ENCODE results near the gene FAM3D.

FAM3D gene

DNA sequence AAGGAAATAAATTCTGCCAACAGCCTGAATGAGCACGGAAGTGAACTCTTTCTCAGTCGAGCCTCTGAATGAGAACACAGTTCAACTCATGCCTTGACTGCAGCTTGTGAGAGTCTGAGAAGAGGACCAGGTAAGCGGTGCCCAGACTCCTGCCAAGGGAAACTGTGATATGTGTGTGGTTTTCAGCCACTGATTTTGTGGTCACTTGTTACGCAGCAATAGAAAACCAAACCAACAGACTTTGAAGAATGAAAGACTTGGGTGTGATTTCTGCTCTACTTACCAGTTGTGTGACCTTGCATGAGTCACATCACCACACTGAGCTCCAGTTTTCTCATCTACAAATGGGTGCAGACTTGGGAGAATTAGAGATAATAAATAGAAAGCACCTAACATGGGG is 58.8 kb downstream of the FAM3D start:
- H3K4me3 ChIP-seq (ENCODE audit: low read length in 2 of 2) = no peak overlapping the region
- H3K36me3 ChIP-seq (ENCODE audit: control insufficient read depth in 2 of 2, insufficient read depth in 2 of 2, low read length in 2 of 2) = no peaks in the 10 kb centered on the region
- H3K27me3 ChIP-seq (ENCODE audit: control insufficient read depth in 2 of 2, insufficient read depth in 2 of 2, low read length in 2 of 2) = no peaks in the 10 kb centered on the region
- H3K27ac ChIP-seq (ENCODE audit: low read depth in 2 of 2, low read length in 2 of 2) = no peak overlapping the region
- peaks cover 0 to 6% of the 10 kb centered on the region in 2 donors for H3K9me3 ChIP-seq (ENCODE audit: control insufficient read depth in 2 of 2, low read length in 2 of 2)
- no peak overlapping the region for H3K9ac ChIP-seq (ENCODE audit: low read depth in 1 of 2, low read length in 2 of 2)
- no peaks in the 10 kb centered on the region for H3K4me1 ChIP-seq (ENCODE audit: control insufficient read depth in 2 of 2, insufficient read depth in 2 of 2, low read length in 2 of 2)

DNA sequence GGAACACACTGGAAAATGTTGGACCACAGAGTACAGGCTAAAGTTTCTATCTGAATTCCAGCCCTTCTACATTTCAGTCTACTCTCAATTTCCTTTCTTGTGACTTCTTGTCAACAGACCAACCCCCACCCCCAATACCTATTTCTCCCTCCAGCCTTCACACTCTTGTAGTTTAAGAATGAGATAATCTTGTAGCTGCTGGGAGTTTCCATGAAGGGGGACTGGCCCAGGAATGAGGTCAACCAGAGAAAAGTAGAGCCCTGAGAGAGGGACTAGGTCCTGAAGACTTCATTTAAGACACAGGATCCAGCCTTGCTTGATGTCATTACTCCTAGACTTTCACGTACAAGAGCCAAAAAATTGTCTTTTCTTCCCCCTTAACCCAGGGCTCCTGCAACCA is 59.9 kb downstream of the FAM3D start:
- Histone ChIP-seq H3K4me1 (ENCODE audit: control insufficient read depth in 2 of 2, insufficient read depth in 2 of 2, low read length in 2 of 2) (no peaks in the 10 kb centered on the region), H3K9me3 (ENCODE audit: control insufficient read depth in 2 of 2, low read length in 2 of 2) (peaks cover 0 to 6% of the 10 kb centered on the region in 2 donors), H3K36me3 (ENCODE audit: control insufficient read depth in 2 of 2, insufficient read depth in 2 of 2, low read length in 2 of 2) (no peaks in the 10 kb centered on the region), H3K4me3 (ENCODE audit: low read length in 2 of 2) (no peak overlapping the region), H3K27ac (ENCODE audit: low read depth in 2 of 2, low read length in 2 of 2) (no peak overlapping the region), H3K9ac (ENCODE audit: low read depth in 1 of 2, low read length in 2 of 2) (no peak overlapping the region), H3K27me3 (ENCODE audit: control insufficient read depth in 2 of 2, insufficient read depth in 2 of 2, low read length in 2 of 2) (no peaks in the 10 kb centered on the region)

DNA sequence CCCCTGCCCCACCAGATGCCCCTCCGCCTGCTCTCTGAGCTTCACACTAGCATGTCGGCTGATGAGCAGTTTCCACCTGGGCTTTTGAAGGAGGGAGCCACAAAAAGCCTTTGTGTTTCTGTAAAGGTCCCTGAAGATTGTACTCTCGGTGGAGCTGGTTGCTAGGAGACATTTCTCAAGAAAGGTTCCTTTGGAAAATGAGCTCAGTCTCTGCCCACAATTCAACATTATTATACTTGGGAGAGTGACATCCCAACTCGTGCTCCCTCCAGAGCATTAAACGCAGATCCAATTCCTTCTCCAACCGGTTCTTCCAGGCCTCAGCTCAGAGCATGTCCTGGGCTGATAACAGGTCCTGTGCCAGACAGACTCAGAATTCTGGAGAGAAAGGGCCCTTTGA is 62.5 kb downstream of the FAM3D start:
- Histone ChIP-seq H3K4me1 (ENCODE audit: control insufficient read depth in 2 of 2, insufficient read depth in 2 of 2, low read length in 2 of 2) (no peaks in the 10 kb centered on the region), H3K36me3 (ENCODE audit: control insufficient read depth in 2 of 2, insufficient read depth in 2 of 2, low read length in 2 of 2) (no peaks in the 10 kb centered on the region), H3K9me3 (ENCODE audit: control insufficient read depth in 2 of 2, low read length in 2 of 2) (peaks cover 0 to 6% of the 10 kb centered on the region in 2 donors), H3K27ac (ENCODE audit: low read depth in 2 of 2, low read length in 2 of 2) (no peak overlapping the region), H3K4me3 (ENCODE audit: low read length in 2 of 2) (no peak overlapping the region), H3K27me3 (ENCODE audit: control insufficient read depth in 2 of 2, insufficient read depth in 2 of 2, low read length in 2 of 2) (no peaks in the 10 kb centered on the region), H3K9ac (ENCODE audit: low read depth in 1 of 2, low read length in 2 of 2) (no peak overlapping the region)

DNA sequence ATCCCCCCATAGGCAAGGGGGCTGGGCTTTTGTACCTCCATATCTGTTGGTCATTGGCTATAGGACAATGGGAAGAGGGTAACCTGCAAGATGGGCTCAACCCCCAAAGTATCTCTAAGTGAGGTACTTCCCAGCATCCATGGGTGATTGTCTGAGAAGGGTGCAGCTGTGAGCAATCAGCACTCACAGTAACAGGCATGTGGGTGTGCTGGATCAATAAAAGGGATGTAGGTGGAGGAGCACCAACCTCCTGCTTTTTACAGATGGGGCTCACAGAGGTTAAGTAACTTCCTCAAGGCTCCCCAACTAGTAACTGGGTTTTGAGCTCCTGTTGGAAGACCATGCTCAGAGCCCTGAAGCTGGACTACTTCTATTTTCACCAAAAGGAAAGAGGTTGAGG is 63.0 kb downstream of the FAM3D start:
- H3K9ac ChIP-seq (ENCODE audit: low read depth in 1 of 2, low read length in 2 of 2) = no peak overlapping the region
- H3K27ac ChIP-seq (ENCODE audit: low read depth in 2 of 2, low read length in 2 of 2) = no peak overlapping the region
- H3K4me3 ChIP-seq (ENCODE audit: low read length in 2 of 2) = no peak overlapping the region
- no peaks in the 10 kb centered on the region for H3K36me3 ChIP-seq (ENCODE audit: control insufficient read depth in 2 of 2, insufficient read depth in 2 of 2, low read length in 2 of 2)
- H3K9me3 ChIP-seq (ENCODE audit: control insufficient read depth in 2 of 2, low read length in 2 of 2) = peaks cover 0 to 6% of the 10 kb centered on the region in 2 donors
- no peaks in the 10 kb centered on the region for H3K27me3 ChIP-seq (ENCODE audit: control insufficient read depth in 2 of 2, insufficient read depth in 2 of 2, low read length in 2 of 2)
- no peaks in the 10 kb centered on the region for H3K4me1 ChIP-seq (ENCODE audit: control insufficient read depth in 2 of 2, insufficient read depth in 2 of 2, low read length in 2 of 2)

DNA sequence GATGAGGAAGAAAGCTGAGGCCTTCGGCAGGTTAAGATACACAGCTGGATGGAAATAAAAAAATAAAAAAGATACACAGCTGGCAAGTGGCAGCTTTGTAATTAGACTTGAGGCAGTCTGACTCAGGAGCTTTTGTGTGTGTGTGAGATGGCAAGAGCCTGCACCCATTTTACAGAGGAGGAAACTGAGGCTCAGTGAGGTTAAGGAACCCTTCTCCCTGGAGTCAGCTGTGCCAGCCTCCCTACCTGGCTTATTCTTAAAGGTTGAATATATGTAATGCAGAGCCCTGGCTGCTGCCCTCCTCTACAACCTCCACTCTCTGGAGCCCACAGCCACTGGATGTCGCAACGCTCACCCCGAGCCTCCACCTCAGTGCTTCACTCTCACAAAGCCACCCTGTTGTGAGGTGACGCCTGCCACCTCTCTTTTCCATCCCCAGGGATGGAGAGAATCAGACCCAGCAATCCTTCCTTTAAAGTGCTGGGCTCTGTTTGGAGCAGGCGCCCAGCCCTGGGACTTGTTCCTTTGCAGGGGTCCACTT is 68.7 kb downstream of the FAM3D start:
- no peaks in the 10 kb centered on the region for H3K9me3 ChIP-seq (ENCODE audit: control insufficient read depth in 2 of 2, low read length in 2 of 2)
- no peak overlapping the region for H3K9ac ChIP-seq (ENCODE audit: low read depth in 1 of 2, low read length in 2 of 2)
- H3K27me3 ChIP-seq (ENCODE audit: control insufficient read depth in 2 of 2, insufficient read depth in 2 of 2, low read length in 2 of 2) = no peaks in the 10 kb centered on the region
- no peaks in the 10 kb centered on the region for H3K36me3 ChIP-seq (ENCODE audit: control insufficient read depth in 2 of 2, insufficient read depth in 2 of 2, low read length in 2 of 2)
- no peaks in the 10 kb centered on the region for H3K4me1 ChIP-seq (ENCODE audit: control insufficient read depth in 2 of 2, insufficient read depth in 2 of 2, low read length in 2 of 2)
- no peak overlapping the region for H3K4me3 ChIP-seq (ENCODE audit: low read length in 2 of 2)
- H3K27ac ChIP-seq (ENCODE audit: low read depth in 2 of 2, low read length in 2 of 2) = no peak overlapping the region

DNA sequence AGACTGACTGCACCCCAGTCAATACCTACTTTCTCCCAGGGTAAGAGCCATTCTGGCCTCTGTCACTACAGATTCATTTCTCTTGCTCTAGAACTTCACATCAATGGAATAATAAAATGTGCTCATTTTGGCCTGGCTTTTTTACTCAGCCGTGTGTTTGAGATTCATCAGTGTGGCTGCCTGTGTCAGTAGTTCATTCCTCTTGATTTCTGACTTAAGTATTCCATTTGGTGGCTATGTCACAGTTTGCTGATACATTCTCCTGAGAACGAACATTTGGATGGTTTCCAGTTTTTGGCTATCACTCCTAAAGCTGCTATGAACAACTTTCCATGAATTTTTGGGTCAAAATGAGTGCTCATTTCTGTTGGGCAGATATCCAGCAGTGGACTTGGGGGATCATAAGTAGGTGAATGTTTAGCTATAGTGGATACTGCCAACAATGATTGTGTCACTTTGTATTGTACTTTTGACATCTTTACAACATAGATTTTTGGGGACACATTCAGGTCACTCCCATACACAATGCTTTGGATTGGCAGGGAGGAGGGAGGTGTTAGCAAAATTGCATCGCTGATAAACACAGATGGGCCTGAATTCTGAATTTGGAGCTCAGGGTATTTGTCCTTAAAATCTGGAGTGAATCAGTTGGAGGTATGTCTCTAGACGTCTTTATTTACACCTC is 69.6 kb downstream of the FAM3D start:
- Histone ChIP-seq H3K4me1 (ENCODE audit: control insufficient read depth in 2 of 2, insufficient read depth in 2 of 2, low read length in 2 of 2) (no peaks in the 10 kb centered on the region), H3K27ac (ENCODE audit: low read depth in 2 of 2, low read length in 2 of 2) (no peak overlapping the region), H3K9ac (ENCODE audit: low read depth in 1 of 2, low read length in 2 of 2) (no peak overlapping the region), H3K27me3 (ENCODE audit: control insufficient read depth in 2 of 2, insufficient read depth in 2 of 2, low read length in 2 of 2) (no peaks in the 10 kb centered on the region), H3K9me3 (ENCODE audit: control insufficient read depth in 2 of 2, low read length in 2 of 2) (no peaks in the 10 kb centered on the region), H3K4me3 (ENCODE audit: low read length in 2 of 2) (no peak overlapping the region), H3K36me3 (ENCODE audit: control insufficient read depth in 2 of 2, insufficient read depth in 2 of 2, low read length in 2 of 2) (no peaks in the 10 kb centered on the region)

DNA sequence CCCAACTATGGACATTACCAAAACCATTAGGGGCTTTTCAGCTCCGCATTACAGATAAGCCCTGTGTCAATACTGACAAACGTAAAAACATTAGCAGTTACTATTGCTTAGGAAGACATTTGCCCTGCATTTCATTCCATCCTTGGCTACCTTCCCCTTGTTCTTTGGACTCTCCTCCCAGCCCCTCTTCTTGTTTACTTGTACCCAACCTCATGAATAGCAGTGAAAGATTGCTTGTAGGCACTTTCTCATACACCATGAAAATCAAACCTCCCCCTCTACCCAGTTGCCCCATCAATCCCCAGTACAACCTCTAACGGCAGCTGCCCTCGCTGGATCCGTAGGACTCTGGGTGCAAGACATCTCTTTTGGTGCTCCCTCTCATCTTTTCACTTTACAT is 72.5 kb downstream of the FAM3D start:
- H3K9me3 ChIP-seq (ENCODE audit: control insufficient read depth in 2 of 2, low read length in 2 of 2) = no peaks in the 10 kb centered on the region
- H3K4me3 ChIP-seq (ENCODE audit: low read length in 2 of 2) = no peak overlapping the region
- no peaks in the 10 kb centered on the region for H3K4me1 ChIP-seq (ENCODE audit: control insufficient read depth in 2 of 2, insufficient read depth in 2 of 2, low read length in 2 of 2)
- H3K36me3 ChIP-seq (ENCODE audit: control insufficient read depth in 2 of 2, insufficient read depth in 2 of 2, low read length in 2 of 2) = no peaks in the 10 kb centered on the region
- no peak overlapping the region for H3K27ac ChIP-seq (ENCODE audit: low read depth in 2 of 2, low read length in 2 of 2)
- H3K9ac ChIP-seq (ENCODE audit: low read depth in 1 of 2, low read length in 2 of 2) = no peak overlapping the region
- H3K27me3 ChIP-seq (ENCODE audit: control insufficient read depth in 2 of 2, insufficient read depth in 2 of 2, low read length in 2 of 2) = no peaks in the 10 kb centered on the region

DNA sequence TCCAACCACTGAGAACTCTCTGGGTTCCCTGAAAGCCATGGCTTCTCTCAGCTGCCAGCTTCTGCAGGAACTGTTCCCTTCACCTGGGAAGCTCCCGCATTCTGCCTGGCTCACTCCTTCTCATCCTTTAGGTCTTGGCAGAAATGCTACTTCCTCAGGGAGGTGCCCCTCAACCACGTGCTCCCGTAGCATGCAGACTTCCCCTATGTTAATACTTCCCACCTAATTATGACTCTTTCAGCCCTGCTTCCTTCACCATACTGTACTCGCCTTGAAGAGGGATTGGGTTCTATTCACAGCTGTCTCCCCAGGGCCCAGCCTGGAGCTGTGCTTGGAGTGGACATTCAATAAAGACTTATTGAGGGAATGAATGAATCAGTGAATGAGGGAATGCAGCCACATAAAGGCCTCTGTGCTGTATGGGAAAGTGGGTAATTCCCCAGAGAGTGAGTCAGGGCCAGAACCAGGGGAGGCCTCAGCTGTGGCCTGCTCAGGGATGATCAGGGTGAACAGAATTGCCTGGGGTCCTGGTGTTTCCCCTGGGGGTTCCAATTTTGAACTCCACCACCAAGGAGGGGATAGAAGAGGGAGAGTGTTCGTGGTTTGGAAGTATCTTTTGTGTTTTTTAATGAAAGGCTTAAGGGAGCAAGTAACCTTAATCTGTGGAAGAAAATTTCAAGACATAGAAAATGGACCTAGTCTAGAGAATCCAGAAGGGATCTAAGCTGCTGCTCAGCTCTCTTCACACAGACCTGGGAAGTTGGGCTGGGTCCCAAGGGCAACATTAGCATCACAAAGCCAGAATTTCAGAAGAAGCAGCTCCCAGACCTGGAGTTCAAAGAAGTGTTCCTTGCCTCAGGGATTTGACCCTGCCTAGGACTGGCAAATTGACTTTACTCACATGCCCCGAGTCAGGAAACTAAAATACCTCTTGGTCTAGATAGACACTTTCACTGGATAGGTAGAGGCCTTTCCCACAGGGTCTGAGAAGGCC is 74.8 kb downstream of the FAM3D start:
- H3K36me3 ChIP-seq (ENCODE audit: control insufficient read depth in 2 of 2, insufficient read depth in 2 of 2, low read length in 2 of 2) = no peaks in the 10 kb centered on the region
- H3K4me3 ChIP-seq (ENCODE audit: low read length in 2 of 2) = no peak overlapping the region
- H3K4me1 ChIP-seq (ENCODE audit: control insufficient read depth in 2 of 2, insufficient read depth in 2 of 2, low read length in 2 of 2) = peaks cover 0 to 1% of the 10 kb centered on the region in 2 donors
- H3K27ac ChIP-seq (ENCODE audit: low read depth in 2 of 2, low read length in 2 of 2) = no peak overlapping the region
- H3K9ac ChIP-seq (ENCODE audit: low read depth in 1 of 2, low read length in 2 of 2) = no peak overlapping the region
- H3K9me3 ChIP-seq (ENCODE audit: control insufficient read depth in 2 of 2, low read length in 2 of 2) = no peaks in the 10 kb centered on the region
- H3K27me3 ChIP-seq (ENCODE audit: control insufficient read depth in 2 of 2, insufficient read depth in 2 of 2, low read length in 2 of 2) = peaks cover 7 to 9% of the 10 kb centered on the region in 2 donors

DNA sequence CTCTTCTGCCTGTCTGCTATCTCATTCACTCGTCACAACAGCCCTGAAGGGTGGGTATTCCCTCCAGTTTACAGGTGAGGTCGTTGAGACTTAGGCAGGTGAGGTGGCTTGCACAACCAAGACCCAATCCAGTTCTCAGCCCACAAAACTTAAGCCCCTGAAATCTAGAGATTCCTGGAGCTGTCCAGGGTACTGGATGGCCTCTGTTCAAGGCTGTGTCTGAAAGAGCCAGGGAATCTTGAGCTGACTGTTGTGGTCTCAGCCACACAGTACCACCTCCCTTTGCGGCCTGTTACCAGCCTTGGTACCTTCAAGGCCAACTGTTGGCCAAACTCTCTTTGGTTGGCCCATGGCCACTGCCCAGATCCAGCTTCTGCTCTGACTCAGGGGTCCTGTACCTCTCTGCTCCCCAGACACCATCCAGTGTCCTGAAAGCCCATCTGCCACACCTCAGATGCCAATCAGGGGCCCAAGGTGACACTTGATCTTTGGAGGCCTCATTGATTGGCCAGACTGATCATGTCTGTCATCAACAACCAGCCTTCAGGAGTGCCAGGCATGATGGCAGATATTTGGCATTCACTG is 78.5 kb downstream of the FAM3D start:
- peaks cover 10 to 11% of the 10 kb centered on the region in 2 donors for H3K4me1 ChIP-seq (ENCODE audit: control insufficient read depth in 2 of 2, insufficient read depth in 2 of 2, low read length in 2 of 2)
- H3K36me3 ChIP-seq (ENCODE audit: control insufficient read depth in 2 of 2, insufficient read depth in 2 of 2, low read length in 2 of 2) = no peaks in the 10 kb centered on the region
- no peak overlapping the region for H3K27ac ChIP-seq (ENCODE audit: low read depth in 2 of 2, low read length in 2 of 2)
- no peaks in the 10 kb centered on the region for H3K9me3 ChIP-seq (ENCODE audit: control insufficient read depth in 2 of 2, low read length in 2 of 2)
- no peak overlapping the region for H3K4me3 ChIP-seq (ENCODE audit: low read length in 2 of 2)
- H3K9ac ChIP-seq (ENCODE audit: low read depth in 1 of 2, low read length in 2 of 2) = no peak overlapping the region
- peaks cover 20 to 26% of the 10 kb centered on the region in 2 donors for H3K27me3 ChIP-seq (ENCODE audit: control insufficient read depth in 2 of 2, insufficient read depth in 2 of 2, low read length in 2 of 2)

DNA sequence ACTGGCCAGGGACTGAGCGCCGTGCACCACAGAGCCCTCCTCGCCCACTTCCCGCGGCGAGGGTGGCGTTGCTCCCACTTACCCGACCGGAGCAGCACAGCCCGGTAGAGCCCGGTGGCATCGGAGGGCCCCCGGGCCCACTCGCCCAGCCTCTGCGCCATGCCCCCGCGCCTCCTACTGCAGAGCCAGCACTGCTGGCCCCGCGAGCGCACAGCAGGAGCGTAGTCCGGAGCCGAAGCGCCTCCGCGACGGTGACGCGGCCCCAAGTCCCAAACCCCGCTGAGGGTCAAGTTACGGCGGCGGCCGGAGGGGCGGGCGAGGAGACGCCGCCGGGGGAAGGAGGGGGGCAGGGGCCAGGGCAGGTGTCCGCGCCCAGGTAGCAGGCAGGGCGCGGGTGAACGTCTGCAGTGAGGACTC is 79.8 kb downstream of the FAM3D start:
- Histone ChIP-seq H3K9ac (ENCODE audit: low read depth in 1 of 2, low read length in 2 of 2) (no peak overlapping the region), H3K9me3 (ENCODE audit: control insufficient read depth in 2 of 2, low read length in 2 of 2) (no peaks in the 10 kb centered on the region), H3K36me3 (ENCODE audit: control insufficient read depth in 2 of 2, insufficient read depth in 2 of 2, low read length in 2 of 2) (no peaks in the 10 kb centered on the region), H3K27ac (ENCODE audit: low read depth in 2 of 2, low read length in 2 of 2) (no peak overlapping the region), H3K4me1 (ENCODE audit: control insufficient read depth in 2 of 2, insufficient read depth in 2 of 2, low read length in 2 of 2) (peaks cover 10 to 11% of the 10 kb centered on the region in 2 donors), H3K4me3 (ENCODE audit: low read length in 2 of 2) (no peak overlapping the region), H3K27me3 (ENCODE audit: control insufficient read depth in 2 of 2, insufficient read depth in 2 of 2, low read length in 2 of 2) (peaks cover 20 to 26% of the 10 kb centered on the region in 2 donors)

All from mucosa of rectum (tissue), 2 donors.